HepG2 (cell line): Measurements from ENCODE around the gene NOMO2.
"Not testable (repeated sequence)": the region's sequence is repeated elsewhere in the genome, so short reads cannot be mapped to it uniquely, and the experiment has no call there.

Experiments used
- FOXA1 ChIP-seq, 2 experiments: fragments of 450-650 bp in 1 of 2; sonication (generic) in 1 of 2; formaldehyde crosslinking in 1 of 2; IDR thresholded peaks; 2 replicates each; pipeline versions ENCODE4 v1.4.0 to v1.6.1; 2016 to 2020; ENCODE audit warnings: missing genetic modification reagents in 1 of 2
- GATAD2A ChIP-seq: IDR thresholded peaks from 2 replicates; pipeline ENCODE4 v1.6.1; 2016
- HDAC6 ChIP-seq: fragments of 200-600 bp; sonication (generic); IDR thresholded peaks from 2 replicates; pipeline ENCODE4 v1.7.0; 2017; ENCODE audit warnings: mild to moderate bottlenecking, antibody characterized with exemption, low read length, low read depth
- NFKB2 ChIP-seq: sonication (generic); formaldehyde crosslinking; IDR thresholded peaks from 2 replicates; pipeline ENCODE4 v1.4.0; 2020; ENCODE audit warnings: missing genetic modification reagents, borderline replicate concordance
- RAD21 ChIP-seq: fragments of 450-650 bp; formaldehyde crosslinking; IDR thresholded peaks from 2 replicates; pipeline ENCODE4 v1.5.0; 2020; ENCODE audit warnings: mild to moderate bottlenecking
- TF ChIP-seq, protein P1 (sequence below): sonication (generic); formaldehyde crosslinking; IDR thresholded peaks from 2 replicates; pipeline ENCODE4 v1.9.0; 2021; ENCODE audit warnings: missing genetic modification reagents, mild to moderate bottlenecking, borderline replicate concordance

DNA sequence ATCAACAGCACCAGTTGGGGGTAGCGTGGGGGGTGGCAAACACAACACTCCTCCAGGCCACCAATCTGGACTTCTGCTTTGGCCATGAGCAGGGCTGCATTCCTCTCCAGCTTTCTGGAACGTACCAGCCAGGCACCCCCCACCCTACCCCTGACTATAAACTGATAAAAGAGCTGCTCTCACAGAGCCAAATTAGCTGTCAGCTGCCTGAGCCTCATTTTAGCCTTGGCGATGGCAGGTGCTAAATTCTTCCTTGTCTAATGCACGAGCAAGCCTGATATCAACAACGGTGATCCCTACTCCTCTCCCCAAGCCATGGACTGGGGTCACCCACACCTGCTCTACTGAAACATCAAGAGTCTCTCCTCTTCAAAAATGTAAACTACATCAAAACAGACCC, 8.2 kb downstream of the NOMO2 start:
- TF ChIP-seq RAD21; FOXA1 (IDR thresholded peaks at IDR 0.05); FOXA1 (CRISPR knock-in tag; IDR thresholded peaks at IDR 0.05); NFKB2 (CRISPR knock-in tag); HDAC6; GATAD2A: not testable (repeated sequence)
- TF ChIP-seq, protein P1, sequence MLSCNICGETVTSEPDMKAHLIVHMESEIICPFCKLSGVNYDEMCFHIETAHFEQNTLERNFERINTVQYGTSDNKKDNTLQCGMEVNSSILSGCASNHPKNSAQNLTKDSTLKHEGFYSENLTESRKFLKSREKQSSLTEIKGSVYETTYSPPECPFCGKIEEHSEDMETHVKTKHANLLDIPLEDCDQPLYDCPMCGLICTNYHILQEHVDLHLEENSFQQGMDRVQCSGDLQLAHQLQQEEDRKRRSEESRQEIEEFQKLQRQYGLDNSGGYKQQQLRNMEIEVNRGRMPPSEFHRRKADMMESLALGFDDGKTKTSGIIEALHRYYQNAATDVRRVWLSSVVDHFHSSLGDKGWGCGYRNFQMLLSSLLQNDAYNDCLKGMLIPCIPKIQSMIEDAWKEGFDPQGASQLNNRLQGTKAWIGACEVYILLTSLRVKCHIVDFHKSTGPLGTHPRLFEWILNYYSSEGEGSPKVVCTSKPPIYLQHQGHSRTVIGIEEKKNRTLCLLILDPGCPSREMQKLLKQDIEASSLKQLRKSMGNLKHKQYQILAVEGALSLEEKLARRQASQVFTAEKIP (CRISPR knock-in tag) = not testable (repeated sequence)
